Dedifferentiated amniotic fluid mesenchymal stem cell (primary cell): ENCODE results near the gene TSGA10IP.

Experiments used
- DNase-seq: peaks from one replicate; pipeline ENCODE4 v3.0.0-alpha.2; 2016; ENCODE audit errors: extremely low spot score

TSGA10IP gene

GRCh38 chr11:65945430-65945911 is at the start of gene TSGA10IP:
TSS of gene TSGA10IP (plus strand) at chr11:65945480. CDS start at chr11:65945676, 196 bp downstream.
- DNase-seq = no peak

GRCh38 chr11:65895482-65895981 is 49.7 kb upstream of the TSGA10IP start:
- DNase-seq = no peak

- DNase-seq = no peak
These were observed 49.0 kb upstream of the TSGA10IP start for GRCh38 chr11:65896034-65896999.

- DNase-seq = no peak
These were observed 48.2 kb upstream of the TSGA10IP start for GRCh38 chr11:65897020-65897471.

- DNase-seq = no peak
These were observed 46.5 kb upstream of the TSGA10IP start for GRCh38 chr11:65898656-65899355.

- peak; percentile 46 for DNase-seq
These were observed 45.7 kb upstream of the TSGA10IP start for GRCh38 chr11:65899356-65900124.

- DNase-seq = peak; percentile 79
These were observed 45.0 kb upstream of the TSGA10IP start, which contains the start of gene FOSL1 for GRCh38 chr11:65900125-65900898. TSS of gene FOSL1 (minus strand) at chr11:65900388. CDS start at chr11:65900339, 49 bp downstream.

- DNase-seq = no peak
These were observed 44.4 kb upstream of the TSGA10IP start for GRCh38 chr11:65900899-65901180.

- DNase-seq = peak; percentile 66
These were observed 42.2 kb upstream of the TSGA10IP start for GRCh38 chr11:65903068-65903481.

GRCh38 chr11:65903715-65904114 is 41.6 kb upstream of the TSGA10IP start:
- DNase-seq = no peak

- DNase-seq = no peak
These were observed 38.7 kb upstream of the TSGA10IP start for GRCh38 chr11:65906602-65907001.

- no peak for DNase-seq
These were observed 37.4 kb upstream of the TSGA10IP start for GRCh38 chr11:65907878-65908277.

- peak; percentile 49 for DNase-seq
These were observed 33.4 kb upstream of the TSGA10IP start for GRCh38 chr11:65911682-65912568.

GRCh38 chr11:65912845-65913244 is 32.4 kb upstream of the TSGA10IP start:
- no peak for DNase-seq

GRCh38 chr11:65915101-65915820 is 30.0 kb upstream of the TSGA10IP start:
- DNase-seq = no peak

- DNase-seq = peak; percentile 96
These were observed 29.4 kb upstream of the TSGA10IP start for GRCh38 chr11:65915821-65916251.

- DNase-seq = no peak
These were observed 28.9 kb upstream of the TSGA10IP start for GRCh38 chr11:65916391-65916790.

GRCh38 chr11:65917077-65917433 is 28.2 kb upstream of the TSGA10IP start:
- DNase-seq = no peak
